ENCODE data around the gene EIF2S1. TPM values are rescaled to one million over a fixed set of nuclear protein-coding genes. Genes with fewer than 3 reads are reported as not detected.

The EIF2S1 gene
- total RNA-seq, 1 donor from 2014 or later, result 193 TPM

GRCh38 chr14:67421356-67422224 lies 61.5 kb downstream of the EIF2S1 start:
- Histone ChIP-seq H3K9me3 (ENCODE audit: low read depth) (no peaks in the 10 kb centered on the region), H3K36me3 (no peaks in the 10 kb centered on the region), H3K79me2 (ENCODE audit: low read depth) (no peaks in the 10 kb centered on the region), H3K9ac (no peak overlapping the region), H3K4me1 (peaks cover 5% of the 10 kb centered on the region), H4K20me1 (ENCODE audit: low read depth) (no peaks in the 10 kb centered on the region), H2AFZ (replicated peaks) (no peak overlapping the region), H3K4me2 (no peak overlapping the region), H3K4me3 (no peak overlapping the region), H3F3A (ENCODE audit: low read depth) (no peaks in the 10 kb centered on the region), H3K27ac (no peak overlapping the region), H3K27me3 (no peaks in the 10 kb centered on the region)
- TF ChIP-seq EZH2 (IDR thresholded peaks at IDR 0.05), result no peak
- no peak for TF ChIP-seq EZH2phosphoT487 (IDR thresholded peaks at IDR 0.05)
- TF ChIP-seq CTCF (IDR thresholded peaks at IDR 0.05), result no peak
- H3K27ac Mint-ChIP-seq, result no peak overlapping the region
- H3K36me3 Mint-ChIP-seq, result no peaks in the 10 kb centered on the region
- H3K27me3 Mint-ChIP-seq (ENCODE audit: insufficient read depth, low read depth), result peaks cover 9% of the 10 kb centered on the region
- DNase-seq (ENCODE audit: low spot score), result no peak
- peaks cover 8% of the 10 kb centered on the region for H3K4me1 Mint-ChIP-seq
- H3K9me3 Mint-ChIP-seq, result no peaks in the 10 kb centered on the region
- no peak overlapping the region for H3K4me3 Mint-ChIP-seq

DNA sequence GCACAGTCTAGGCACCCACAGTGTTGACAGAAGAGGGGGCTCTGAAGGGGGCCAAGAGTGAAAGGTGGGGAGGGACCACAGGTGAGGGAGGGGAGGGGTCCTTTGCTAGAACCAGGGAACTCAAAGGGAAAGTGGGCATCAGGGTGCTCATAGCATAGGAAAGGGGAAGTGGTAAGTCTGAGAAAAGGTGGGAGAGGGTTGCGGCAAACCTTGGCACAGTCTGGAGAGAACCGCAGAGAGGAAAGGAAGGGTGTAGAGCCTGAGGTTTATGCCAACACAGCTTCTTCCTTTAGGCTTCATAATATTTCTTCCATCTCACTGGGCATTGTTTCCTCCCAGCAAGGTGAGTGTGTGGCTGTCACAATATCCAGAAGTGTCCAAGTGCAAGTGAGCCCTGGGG lies 63.3 kb downstream of the EIF2S1 start:
- H3K27ac Mint-ChIP-seq, result no peak overlapping the region
- H3K36me3 Mint-ChIP-seq, result no peaks in the 10 kb centered on the region
- DNase-seq (ENCODE audit: low spot score), result no peak

GRCh38 chr14:67424539-67424938 lies 64.4 kb downstream of the EIF2S1 start:
- Histone ChIP-seq H3K36me3 (no peaks in the 10 kb centered on the region), H3K9me3 (ENCODE audit: low read depth) (no peaks in the 10 kb centered on the region), H3K4me3 (no peak overlapping the region), H3K4me2 (no peak overlapping the region), H3K27ac (no peak overlapping the region), H3F3A (ENCODE audit: low read depth) (no peaks in the 10 kb centered on the region), H3K4me1 (peaks cover 14% of the 10 kb centered on the region), H4K20me1 (ENCODE audit: low read depth) (no peaks in the 10 kb centered on the region), H3K79me2 (ENCODE audit: low read depth) (no peaks in the 10 kb centered on the region), H3K27me3 (peaks cover 4% of the 10 kb centered on the region), H3K9ac (no peak overlapping the region), H2AFZ (replicated peaks) (no peak overlapping the region)
- Mint-ChIP-seq H3K27ac (no peak overlapping the region), H3K27me3 (ENCODE audit: insufficient read depth, low read depth) (peaks cover 12% of the 10 kb centered on the region), H3K36me3 (no peaks in the 10 kb centered on the region), H3K4me3 (no peak overlapping the region), H3K9me3 (no peaks in the 10 kb centered on the region), H3K4me1 (peaks cover 25% of the 10 kb centered on the region)
- DNase-seq (ENCODE audit: low spot score), result no peak
- TF ChIP-seq EZH2phosphoT487 (IDR thresholded peaks at IDR 0.05) (no peak), EZH2 (IDR thresholded peaks at IDR 0.05) (no peak), CTCF (IDR thresholded peaks at IDR 0.05) (no peak)

More for the DNA sequence above, 63.3 kb downstream of the EIF2S1 start:
- Histone ChIP-seq H3K4me2 (no peak overlapping the region), H3K36me3 (no peaks in the 10 kb centered on the region), H3K4me3 (no peak overlapping the region), H3K9ac (no peak overlapping the region), H3K79me2 (ENCODE audit: low read depth) (no peaks in the 10 kb centered on the region), H3K4me1 (peaks cover 14% of the 10 kb centered on the region), H3K27me3 (peaks cover 4% of the 10 kb centered on the region), H2AFZ (replicated peaks) (no peak overlapping the region), H3F3A (ENCODE audit: low read depth) (no peaks in the 10 kb centered on the region), H3K27ac (no peak overlapping the region), H3K9me3 (ENCODE audit: low read depth) (no peaks in the 10 kb centered on the region), H4K20me1 (ENCODE audit: low read depth) (no peaks in the 10 kb centered on the region)
- peaks cover 21% of the 10 kb centered on the region for H3K4me1 Mint-ChIP-seq
- H3K4me3 Mint-ChIP-seq, result no peak overlapping the region
- H3K9me3 Mint-ChIP-seq, result no peaks in the 10 kb centered on the region
- no peak for TF ChIP-seq EZH2phosphoT487 (IDR thresholded peaks at IDR 0.05)
- no peak for TF ChIP-seq EZH2 (IDR thresholded peaks at IDR 0.05)
- no peak for TF ChIP-seq CTCF (IDR thresholded peaks at IDR 0.05)
- H3K27me3 Mint-ChIP-seq (ENCODE audit: insufficient read depth, low read depth), result peaks cover 9% of the 10 kb centered on the region
